Spleen (tissue), 11 donors: Measurements from ENCODE around the gene PAX7. TPM values are rescaled to one million over a fixed set of nuclear protein-coding genes. Genes with fewer than 3 reads are reported as not detected.

Experiments used
- DNase-seq: peaks from one replicate; pipeline ENCODE4 v3.0.0-alpha.2; 2020
- H3K27ac ChIP-seq, 8 donors: fragments of 200-600 bp; sonication (generic) in 7 of 8; 1 replicate in 4 of 8; 2 replicates in 4 of 8; pipeline versions ENCODE4 v1.5.0 to v1.8.0; 2016 to 2021; ENCODE audit warnings: inconsistent platforms in 4 of 8, mild to moderate bottlenecking in 4 of 8, moderate library complexity in 1 of 8
- H3K27me3 ChIP-seq, 7 donors: fragments of 200-600 bp; sonication (generic) in 6 of 7; replicated peaks in 1 of 7; 1 replicate in 4 of 7; 2 replicates in 3 of 7; pipeline versions ENCODE4 v1.5.0 to v1.8.0; 2016 to 2021; ENCODE audit warnings: inconsistent platforms in 3 of 7, mild to moderate bottlenecking in 1 of 7
- H3K36me3 ChIP-seq, 6 donors: fragments of 200-600 bp; sonication (generic) in 5 of 6; 1 replicate in 4 of 6; 2 replicates in 2 of 6; pipeline versions ENCODE4 v1.5.0 to v1.8.0; 2016 to 2021; ENCODE audit warnings: inconsistent platforms in 2 of 6
- H3K4me1 ChIP-seq, 6 donors: fragments of 200-600 bp; sonication (generic) in 5 of 6; 1 replicate in 3 of 6; 2 replicates in 3 of 6; pipeline versions ENCODE4 v1.5.0 to v1.8.0; 2016 to 2021; ENCODE audit warnings: inconsistent platforms in 3 of 6
- H3K4me3 ChIP-seq, 8 donors: fragments of 200-600 bp; sonication (generic) in 7 of 8; 1 replicate in 4 of 8; 2 replicates in 4 of 8; pipeline versions ENCODE4 v1.5.0 to v1.8.0; 2016 to 2021; ENCODE audit warnings: inconsistent platforms in 4 of 8, mild to moderate bottlenecking in 4 of 8, moderate library complexity in 2 of 8
- H3K9me3 ChIP-seq, 8 donors: fragments of 200-600 bp; sonication (generic) in 7 of 8; 1 replicate in 4 of 8; 2 replicates in 4 of 8; pipeline versions ENCODE4 v1.5.0 to v1.8.0; 2016 to 2021; ENCODE audit warnings: inconsistent platforms in 4 of 8
- POLR2A ChIP-seq, 3 donors: fragments of 450-650 bp; IDR thresholded peaks; one replicate each; pipeline ENCODE4 v1.5.1; 2017; ENCODE audit warnings: antibody characterized with exemption in 3 of 3, mild to moderate bottlenecking in 1 of 3
- POLR2AphosphoS5 ChIP-seq, 3 donors: sonication (generic); formaldehyde crosslinking; IDR thresholded peaks; one replicate each; pipeline ENCODE4 v1.5.1; 2017; ENCODE audit warnings: antibody characterized with exemption in 3 of 3
- WGBS, 5 donors: extraction: QIAGEN DNeasy Blood & Tissue Kit in 3 of 5; methylation state at CpG; one replicate each; pipeline versions ENCODE4 v1.1.5 to v1.1.7; 2013 to 2018; 5-methylcytosine and 5-hydroxymethylcytosine counted together
- intact Hi-C: fragments of 100-400 bp; cut with DNase I; formaldehyde crosslinking; loops from one replicate; pipeline ENCODE4 v1.15.0; 2023; ENCODE audit warnings: low total_unique reads
- polyA plus RNA-seq, 3 donors: library from polyadenylated mRNA; stranded (reverse); fragments of 200-250 nt; gene quantifications; one replicate each; pipeline ENCODE4 v1.2.1, GENCODE V29; 2013
- total RNA-seq, 7 donors: library from RNA; depleted of rRNA in 3 of 7; stranded (reverse); fragments of >200 nt in 3 of 7; fragmentation: NEBNext Ultra II Directional in 4 of 7; extraction: Animal tissue kit (Norgen Biotek cat#: 25700) in 4 of 7; gene quantifications; one replicate each; pipeline versions ENCODE4 v1.1.0 to v1.2.1, GENCODE V29; 2016 to 2021
- TF ChIP-seq, protein P1 (sequence below), 11 experiments: fragments of 200-600 bp in 7 of 11; fragments of 450-650 bp in 4 of 11; sonication (generic) in 4 of 11; IDR thresholded peaks in 8 of 11; conservative IDR thresholded peaks in 3 of 11; 1 replicate in 7 of 11; 2 replicates in 4 of 11; pipeline versions ENCODE4 v1.4.0 to v1.8.0; 2016 to 2021; ENCODE audit warnings: antibody characterized with exemption in 11 of 11, inconsistent platforms in 4 of 11, mild to moderate bottlenecking in 1 of 11
- donor health status: healthy with polysubstance abuse.
- donor health status: DM: no; HTN: no; CAD: no; lungs with moderate emphysema.
- donor health status: DM: no; HTN: no; CAD: no.
- donor health status: Bipolar disorder and iron deficiency.
- donor health status: healthy.
- donor health status: DM: no; HTN: no; CAD: no.
- donor health status: DM: yes; HTN: yes; CAD: no.

The PAX7 gene
- total and polyA plus RNA-seq, 10 donors: not detected

DNA sequence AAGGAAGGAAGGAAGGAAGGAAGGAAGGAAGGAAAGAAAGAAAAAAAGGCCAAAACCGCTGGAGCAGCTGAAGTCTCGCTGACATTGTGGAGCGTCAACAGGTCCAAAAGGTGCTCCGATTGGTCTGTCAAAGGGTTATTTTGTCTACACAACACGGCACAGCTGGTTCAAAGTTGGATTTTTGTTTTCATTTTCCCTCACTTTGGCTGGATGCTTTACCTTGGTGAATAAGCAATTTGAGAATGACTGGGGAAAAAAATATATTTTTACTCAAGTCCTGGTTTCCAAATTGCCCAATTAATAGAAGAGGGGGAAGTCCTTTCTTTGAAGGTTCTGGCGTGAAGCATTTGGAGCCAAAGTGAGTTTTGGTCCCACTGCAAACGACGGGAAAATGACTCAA, 19.3 kb upstream of the PAX7 start:
- 53 to 65% (median 59%) methylated on average over 8 of the region's 8 CpGs for WGBS, 5 donors
- Histone ChIP-seq H3K9me3 (no peaks in the 10 kb centered on the region), H3K4me1 (no peaks in the 10 kb centered on the region), H3K27ac (no peak overlapping the region), H3K36me3 (no peaks in the 10 kb centered on the region), H3K4me3 (no peak overlapping the region), H3K27me3 (peaks cover 0 to 87% (median 10%) of the 10 kb centered on the region in 7 donors)
- TF ChIP-seq POLR2AphosphoS5 (IDR thresholded peaks at IDR 0.05) (no peak), POLR2A (IDR thresholded peaks at IDR 0.05) (no peak)
- TF ChIP-seq, protein P1, sequence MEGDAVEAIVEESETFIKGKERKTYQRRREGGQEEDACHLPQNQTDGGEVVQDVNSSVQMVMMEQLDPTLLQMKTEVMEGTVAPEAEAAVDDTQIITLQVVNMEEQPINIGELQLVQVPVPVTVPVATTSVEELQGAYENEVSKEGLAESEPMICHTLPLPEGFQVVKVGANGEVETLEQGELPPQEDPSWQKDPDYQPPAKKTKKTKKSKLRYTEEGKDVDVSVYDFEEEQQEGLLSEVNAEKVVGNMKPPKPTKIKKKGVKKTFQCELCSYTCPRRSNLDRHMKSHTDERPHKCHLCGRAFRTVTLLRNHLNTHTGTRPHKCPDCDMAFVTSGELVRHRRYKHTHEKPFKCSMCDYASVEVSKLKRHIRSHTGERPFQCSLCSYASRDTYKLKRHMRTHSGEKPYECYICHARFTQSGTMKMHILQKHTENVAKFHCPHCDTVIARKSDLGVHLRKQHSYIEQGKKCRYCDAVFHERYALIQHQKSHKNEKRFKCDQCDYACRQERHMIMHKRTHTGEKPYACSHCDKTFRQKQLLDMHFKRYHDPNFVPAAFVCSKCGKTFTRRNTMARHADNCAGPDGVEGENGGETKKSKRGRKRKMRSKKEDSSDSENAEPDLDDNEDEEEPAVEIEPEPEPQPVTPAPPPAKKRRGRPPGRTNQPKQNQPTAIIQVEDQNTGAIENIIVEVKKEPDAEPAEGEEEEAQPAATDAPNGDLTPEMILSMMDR (IDR thresholded peaks at IDR 0.05 in 8 of 11, conservative IDR thresholded peaks at IDR 0.05 in 3 of 11): no peak
- intact Hi-C loops: no loop called here
- no peak for DNase-seq

DNA sequence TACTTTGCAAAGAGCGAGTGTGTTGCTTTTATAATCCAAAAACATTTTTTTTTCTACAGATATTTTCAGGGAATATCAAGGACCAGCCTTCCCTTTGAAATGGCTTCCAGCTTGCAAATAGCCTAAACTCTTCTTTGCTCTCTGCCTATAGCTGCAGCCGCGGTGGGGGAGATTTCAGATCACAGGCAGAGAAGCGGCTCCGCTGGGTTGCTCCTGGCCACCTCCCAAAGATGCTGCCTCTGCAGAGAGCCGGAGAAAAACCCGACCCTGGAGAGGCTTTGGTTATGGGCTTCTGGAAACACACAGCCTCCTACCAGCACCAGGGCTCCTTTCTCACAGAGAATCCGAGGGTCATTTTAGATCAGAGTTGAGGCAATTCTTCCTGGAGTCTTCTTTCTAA, 18.6 kb upstream of the PAX7 start:
- H3K36me3 ChIP-seq: no peaks in the 10 kb centered on the region
- H3K9me3 ChIP-seq: no peaks in the 10 kb centered on the region
- H3K27me3 ChIP-seq: peaks cover 0 to 83% (median 10%) of the 10 kb centered on the region in 7 donors
- no peaks in the 10 kb centered on the region for H3K4me1 ChIP-seq
- TF ChIP-seq POLR2AphosphoS5 (IDR thresholded peaks at IDR 0.05) (no peak), POLR2A (IDR thresholded peaks at IDR 0.05) (no peak)
- TF ChIP-seq, protein P1 (IDR thresholded peaks at IDR 0.05 in 8 of 11, conservative IDR thresholded peaks at IDR 0.05 in 3 of 11): no peak
- 25 to 30% (median 28%) methylated on average over 7 to 8 of the region's 8 CpGs for WGBS, 5 donors
- H3K4me3 ChIP-seq: no peak overlapping the region
- no peak for DNase-seq
- no peak overlapping the region for H3K27ac ChIP-seq
- intact Hi-C loops: no loop called here

- Histone ChIP-seq H3K4me1 (no peaks in the 10 kb centered on the region), H3K4me3 (no peak overlapping the region), H3K36me3 (no peaks in the 10 kb centered on the region), H3K9me3 (no peaks in the 10 kb centered on the region), H3K27me3 (peaks cover 0 to 76% (median 10%) of the 10 kb centered on the region in 7 donors), H3K27ac (no peak overlapping the region)
- DNase-seq: no peak
- TF ChIP-seq, protein P1 (IDR thresholded peaks at IDR 0.05 in 8 of 11, conservative IDR thresholded peaks at IDR 0.05 in 3 of 11): no peak
- TF ChIP-seq POLR2AphosphoS5 (IDR thresholded peaks at IDR 0.05) (no peak), POLR2A (IDR thresholded peaks at IDR 0.05) (no peak)
- intact Hi-C loops: no loop called here
- WGBS, 5 donors: 66 to 76% (median 71%) methylated on average over 6 to 7 of the region's 7 CpGs
These were observed 16.4 kb upstream of the PAX7 start for GRCh38 chr1:18614069-18614735.

GRCh38 chr1:18618546-18619466, 11.8 kb upstream of the PAX7 start:
- Histone ChIP-seq H3K36me3 (no peaks in the 10 kb centered on the region), H3K27ac (no peak overlapping the region), H3K4me1 (no peaks in the 10 kb centered on the region), H3K27me3 (peaks cover 0 to 81% (median 6%) of the 10 kb centered on the region in 7 donors), H3K9me3 (no peaks in the 10 kb centered on the region), H3K4me3 (no peak overlapping the region)
- TF ChIP-seq, protein P1 (IDR thresholded peaks at IDR 0.05 in 8 of 11, conservative IDR thresholded peaks at IDR 0.05 in 3 of 11): no peak
- no peak for TF ChIP-seq POLR2AphosphoS5 (IDR thresholded peaks at IDR 0.05)
- no peak for TF ChIP-seq POLR2A (IDR thresholded peaks at IDR 0.05)
- WGBS, 5 donors: 59 to 70% (median 65%) methylated on average over 10 of the region's 10 CpGs
- intact Hi-C loops: no loop called here
- no peak for DNase-seq
